ENCODE data around the gene SENP7. TPM values are rescaled to one million over a fixed set of nuclear protein-coding genes. Genes with fewer than 3 reads are reported as not detected.
"Not testable (repeated sequence)": the region's sequence is repeated elsewhere in the genome, so short reads cannot be mapped to it uniquely, and the experiment has no call there.

SENP7 gene
- total RNA-seq, 1 donor from 2014 or later, result 26.8 TPM

DNA sequence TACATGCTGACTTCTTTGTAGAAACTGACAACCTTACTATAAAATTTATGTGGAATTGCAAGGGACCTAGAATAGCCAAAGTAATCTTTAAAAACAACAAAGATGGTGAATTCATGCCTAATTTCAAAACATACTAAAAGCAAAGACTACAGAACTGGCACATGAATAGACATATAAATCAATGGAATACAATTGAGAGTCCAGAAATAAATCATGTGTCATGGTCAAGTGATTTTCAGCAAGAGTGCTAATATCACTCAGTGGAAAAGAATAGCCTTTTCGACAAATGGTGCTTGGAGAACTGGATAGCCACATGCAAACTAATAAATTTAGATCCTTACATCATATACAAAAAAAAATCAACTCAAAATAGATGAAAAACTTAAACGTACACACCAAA is 201.3 kb downstream of the SENP7 start:
- Mint-ChIP-seq H3K27ac (ENCODE audit: unreplicated experiment) (no peak overlapping the region), H3K4me1 (peaks cover 8% of the 10 kb centered on the region), H3K27me3 (ENCODE audit: low read depth) (no peaks in the 10 kb centered on the region), H3K36me3 (ENCODE audit: low read depth) (peaks cover 28% of the 10 kb centered on the region), H3K4me3 (no peak overlapping the region), H3K9me3 (peaks cover 13% of the 10 kb centered on the region)
- TF ChIP-seq, protein P1, sequence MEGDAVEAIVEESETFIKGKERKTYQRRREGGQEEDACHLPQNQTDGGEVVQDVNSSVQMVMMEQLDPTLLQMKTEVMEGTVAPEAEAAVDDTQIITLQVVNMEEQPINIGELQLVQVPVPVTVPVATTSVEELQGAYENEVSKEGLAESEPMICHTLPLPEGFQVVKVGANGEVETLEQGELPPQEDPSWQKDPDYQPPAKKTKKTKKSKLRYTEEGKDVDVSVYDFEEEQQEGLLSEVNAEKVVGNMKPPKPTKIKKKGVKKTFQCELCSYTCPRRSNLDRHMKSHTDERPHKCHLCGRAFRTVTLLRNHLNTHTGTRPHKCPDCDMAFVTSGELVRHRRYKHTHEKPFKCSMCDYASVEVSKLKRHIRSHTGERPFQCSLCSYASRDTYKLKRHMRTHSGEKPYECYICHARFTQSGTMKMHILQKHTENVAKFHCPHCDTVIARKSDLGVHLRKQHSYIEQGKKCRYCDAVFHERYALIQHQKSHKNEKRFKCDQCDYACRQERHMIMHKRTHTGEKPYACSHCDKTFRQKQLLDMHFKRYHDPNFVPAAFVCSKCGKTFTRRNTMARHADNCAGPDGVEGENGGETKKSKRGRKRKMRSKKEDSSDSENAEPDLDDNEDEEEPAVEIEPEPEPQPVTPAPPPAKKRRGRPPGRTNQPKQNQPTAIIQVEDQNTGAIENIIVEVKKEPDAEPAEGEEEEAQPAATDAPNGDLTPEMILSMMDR (conservative IDR thresholded peaks at IDR 0.05), result no peak
- DNase-seq (ENCODE audit: low read depth, low spot score), result no peak

DNA sequence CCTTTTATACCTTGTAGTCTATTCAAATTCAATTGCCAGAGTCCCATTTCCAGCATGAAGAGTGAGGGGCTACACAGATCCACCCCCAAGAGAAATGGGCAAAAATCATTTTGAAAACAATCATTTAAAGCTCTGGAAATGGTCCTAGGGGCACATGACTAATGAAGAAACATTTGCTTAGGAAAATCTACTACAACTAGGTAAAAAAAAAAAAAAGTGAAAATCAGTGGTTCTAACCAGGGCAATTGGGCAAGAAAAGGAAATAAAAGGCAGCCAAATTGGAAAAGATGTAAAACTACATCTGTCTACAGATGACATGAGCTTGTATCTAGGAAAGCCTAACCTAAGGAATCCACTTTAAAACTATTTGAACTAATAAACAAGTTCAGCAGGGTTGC is 202.0 kb downstream of the SENP7 start:
- Mint-ChIP-seq H3K4me1 (peaks cover 8% of the 10 kb centered on the region), H3K36me3 (ENCODE audit: low read depth) (peaks cover 30% of the 10 kb centered on the region), H3K27ac (ENCODE audit: unreplicated experiment) (no peak overlapping the region), H3K27me3 (ENCODE audit: low read depth) (no peaks in the 10 kb centered on the region), H3K4me3 (no peak overlapping the region), H3K9me3 (peaks cover 13% of the 10 kb centered on the region)
- no peak for DNase-seq (ENCODE audit: low read depth, low spot score)
- TF ChIP-seq, protein P1 (conservative IDR thresholded peaks at IDR 0.05), result no peak

DNA sequence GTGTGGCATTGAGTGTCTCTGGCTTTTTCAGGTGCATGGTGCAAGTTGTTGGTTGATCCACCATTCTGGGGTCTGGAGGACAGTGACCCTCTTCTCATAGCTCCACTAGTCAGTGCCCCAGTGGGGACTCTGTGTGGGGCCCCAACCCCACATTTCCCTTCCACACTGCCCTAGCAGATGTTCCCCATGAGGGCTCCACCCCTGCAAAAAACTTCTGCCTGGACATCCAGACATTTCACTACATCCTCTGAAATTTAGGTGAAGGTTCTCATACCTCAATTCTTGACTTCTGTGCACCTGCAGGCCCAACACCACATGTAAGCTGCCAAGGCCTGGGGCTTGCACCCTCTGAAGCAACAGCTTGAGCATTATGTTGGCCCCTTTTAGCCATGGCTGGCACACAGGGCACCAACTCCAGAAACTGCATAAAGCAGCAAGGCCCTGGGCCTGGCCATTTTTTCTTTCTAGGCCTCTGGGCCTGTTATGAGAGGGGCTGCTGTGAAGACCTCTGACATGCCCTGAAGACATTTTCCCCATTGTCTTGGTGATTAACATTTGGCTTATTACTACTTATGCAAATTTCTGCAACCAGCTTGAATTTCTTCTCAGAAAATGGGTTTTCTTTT is 204.8 kb downstream of the SENP7 start:
- H3K27ac Mint-ChIP-seq (ENCODE audit: unreplicated experiment); H3K4me3 Mint-ChIP-seq; H3K4me1 Mint-ChIP-seq; H3K27me3 Mint-ChIP-seq (ENCODE audit: low read depth); DNase-seq (ENCODE audit: low read depth, low spot score): not testable (repeated sequence)
- H3K9me3 Mint-ChIP-seq, result peaks cover 13% of the 10 kb centered on the region
- H3K36me3 Mint-ChIP-seq (ENCODE audit: low read depth), result peaks cover 33% of the 10 kb centered on the region

DNA sequence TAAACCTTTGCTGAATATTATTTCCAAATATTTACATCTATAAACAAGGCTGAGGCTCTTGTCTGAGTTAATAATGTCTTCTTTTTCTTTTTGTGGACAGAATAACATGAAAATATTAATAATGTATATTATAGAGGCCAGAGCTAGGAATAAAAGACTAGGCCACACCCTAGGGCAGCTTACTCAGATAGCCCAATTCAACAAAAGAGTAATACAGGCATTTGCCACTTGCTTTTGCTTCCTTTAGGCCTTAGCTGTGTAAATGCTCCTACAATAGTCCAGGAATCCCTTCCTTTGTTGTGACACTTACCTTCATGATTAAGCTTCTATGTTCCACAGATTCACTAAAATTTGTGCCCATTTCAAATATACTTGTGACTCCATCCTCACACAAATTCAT is 209.2 kb downstream of the SENP7 start:
- no peak for DNase-seq (ENCODE audit: low read depth, low spot score)
- Mint-ChIP-seq H3K4me1 (no peaks in the 10 kb centered on the region), H3K4me3 (no peak overlapping the region), H3K27me3 (ENCODE audit: low read depth) (no peaks in the 10 kb centered on the region), H3K27ac (ENCODE audit: unreplicated experiment) (no peak overlapping the region), H3K9me3 (peaks cover 6% of the 10 kb centered on the region), H3K36me3 (ENCODE audit: low read depth) (peaks cover 38% of the 10 kb centered on the region)
- TF ChIP-seq, protein P1 (conservative IDR thresholded peaks at IDR 0.05), result no peak

DNA sequence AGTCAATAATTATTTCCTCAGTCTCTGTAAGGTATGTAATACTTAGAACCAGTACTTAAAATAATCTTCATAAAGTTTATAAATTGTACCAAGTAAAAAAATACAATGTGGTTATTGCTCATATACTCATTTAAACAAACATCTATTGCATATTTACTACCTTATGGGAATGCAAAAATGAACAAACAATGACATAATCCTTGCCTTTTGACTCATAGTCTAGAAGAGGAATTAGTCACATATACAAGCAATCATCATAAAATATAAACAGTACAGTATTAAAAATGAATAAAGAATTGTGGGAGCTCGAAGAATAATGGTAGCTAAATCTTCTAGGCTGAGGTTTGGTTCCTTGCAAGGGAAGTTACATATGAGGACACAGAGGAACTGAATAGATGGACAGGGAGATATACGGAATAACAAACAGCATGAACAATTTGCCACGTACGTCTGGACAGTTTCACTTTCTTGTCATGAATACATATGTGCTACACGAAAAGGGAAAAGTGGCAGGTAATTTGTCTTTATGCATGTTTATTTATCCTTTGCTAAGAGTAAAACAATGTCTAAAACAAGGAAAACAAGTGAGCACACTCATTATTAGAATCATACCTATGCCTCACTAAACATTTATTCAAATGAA is 209.8 kb downstream of the SENP7 start:
- no peaks in the 10 kb centered on the region for H3K4me1 Mint-ChIP-seq
- H3K9me3 Mint-ChIP-seq, result peaks cover 4% of the 10 kb centered on the region
- no peaks in the 10 kb centered on the region for H3K27me3 Mint-ChIP-seq (ENCODE audit: low read depth)
- H3K36me3 Mint-ChIP-seq (ENCODE audit: low read depth), result peaks cover 33% of the 10 kb centered on the region
- DNase-seq (ENCODE audit: low read depth, low spot score), result no peak
- H3K27ac Mint-ChIP-seq (ENCODE audit: unreplicated experiment), result no peak overlapping the region
- TF ChIP-seq, protein P1 (conservative IDR thresholded peaks at IDR 0.05), result no peak
- no peak overlapping the region for H3K4me3 Mint-ChIP-seq

DNA sequence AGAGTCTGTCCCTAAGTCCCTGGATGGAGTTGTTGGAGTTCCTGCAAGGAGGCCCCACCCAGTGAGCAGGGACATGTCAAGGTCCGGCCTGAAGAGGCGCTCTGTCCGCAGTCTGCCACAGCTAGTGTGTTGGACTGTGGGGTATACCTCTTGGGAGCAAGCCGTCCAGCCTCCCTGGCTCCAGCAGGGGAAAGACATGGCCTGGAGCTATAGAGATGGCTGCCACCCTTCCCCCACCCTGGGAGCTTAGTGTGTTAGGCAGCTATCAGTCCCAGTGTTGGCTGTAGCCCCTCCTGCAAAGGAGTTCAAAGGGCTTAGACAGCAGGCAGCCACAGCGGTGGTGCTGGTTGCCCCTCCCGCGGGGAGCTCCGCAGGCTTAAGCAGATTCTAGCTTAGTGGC is 212.9 kb downstream of the SENP7 start:
- Mint-ChIP-seq H3K27ac (ENCODE audit: unreplicated experiment) (no peak overlapping the region), H3K27me3 (ENCODE audit: low read depth) (no peaks in the 10 kb centered on the region), H3K4me1 (no peaks in the 10 kb centered on the region), H3K36me3 (ENCODE audit: low read depth) (peaks cover 28% of the 10 kb centered on the region), H3K4me3 (no peak overlapping the region), H3K9me3 (peaks cover 13% of the 10 kb centered on the region)
- TF ChIP-seq, protein P1 (conservative IDR thresholded peaks at IDR 0.05), result no peak
- no peak for DNase-seq (ENCODE audit: low read depth, low spot score)

Measured in neural crest cell (in vitro differentiated cells).